Peyer's patch (tissue), 4 donors: ENCODE data around the gene CDKAL1.

ENCODE experiments used
- POLR2A ChIP-seq, 2 donors: fragments of 450-650 bp; IDR thresholded peaks; one replicate each; pipeline ENCODE4 v1.5.1; 2017; ENCODE audit warnings: antibody characterized with exemption in 2 of 2, mild to moderate bottlenecking in 2 of 2, moderate library complexity in 2 of 2
- TF ChIP-seq, protein P1 (sequence below), 6 experiments: fragments of 450-650 bp in 4 of 6; fragments of 200-600 bp in 2 of 6; sonication (generic) in 1 of 6; IDR thresholded peaks; one replicate each; pipeline ENCODE4 v1.5.1; 2017 to 2019; ENCODE audit warnings: antibody characterized with exemption in 6 of 6, mild to moderate bottlenecking in 3 of 6, moderate library complexity in 1 of 6

DNA sequence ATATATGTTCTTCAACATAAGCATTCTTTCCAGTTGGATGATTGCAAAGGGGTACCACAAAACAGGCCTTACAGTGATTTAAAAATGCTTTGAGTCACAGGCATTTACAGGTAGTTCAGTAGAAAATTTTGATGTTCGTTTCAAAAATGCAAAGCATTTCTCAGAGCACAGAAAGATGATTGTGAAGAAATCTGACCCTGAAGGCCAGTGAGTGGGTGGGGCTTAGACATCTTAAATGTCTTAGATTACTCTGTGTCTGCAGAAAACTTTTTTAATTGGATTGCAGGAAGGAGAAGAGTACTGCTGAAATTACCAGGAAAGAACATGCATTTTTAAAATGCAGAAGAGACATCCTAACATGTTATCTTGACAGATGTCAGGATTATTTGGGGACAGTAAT, 268.3 kb downstream of the CDKAL1 start:
- no peak for TF ChIP-seq POLR2A (IDR thresholded peaks at IDR 0.05)
- TF ChIP-seq, protein P1, sequence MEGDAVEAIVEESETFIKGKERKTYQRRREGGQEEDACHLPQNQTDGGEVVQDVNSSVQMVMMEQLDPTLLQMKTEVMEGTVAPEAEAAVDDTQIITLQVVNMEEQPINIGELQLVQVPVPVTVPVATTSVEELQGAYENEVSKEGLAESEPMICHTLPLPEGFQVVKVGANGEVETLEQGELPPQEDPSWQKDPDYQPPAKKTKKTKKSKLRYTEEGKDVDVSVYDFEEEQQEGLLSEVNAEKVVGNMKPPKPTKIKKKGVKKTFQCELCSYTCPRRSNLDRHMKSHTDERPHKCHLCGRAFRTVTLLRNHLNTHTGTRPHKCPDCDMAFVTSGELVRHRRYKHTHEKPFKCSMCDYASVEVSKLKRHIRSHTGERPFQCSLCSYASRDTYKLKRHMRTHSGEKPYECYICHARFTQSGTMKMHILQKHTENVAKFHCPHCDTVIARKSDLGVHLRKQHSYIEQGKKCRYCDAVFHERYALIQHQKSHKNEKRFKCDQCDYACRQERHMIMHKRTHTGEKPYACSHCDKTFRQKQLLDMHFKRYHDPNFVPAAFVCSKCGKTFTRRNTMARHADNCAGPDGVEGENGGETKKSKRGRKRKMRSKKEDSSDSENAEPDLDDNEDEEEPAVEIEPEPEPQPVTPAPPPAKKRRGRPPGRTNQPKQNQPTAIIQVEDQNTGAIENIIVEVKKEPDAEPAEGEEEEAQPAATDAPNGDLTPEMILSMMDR (IDR thresholded peaks at IDR 0.05) = no peak
